ENCODE results near the gene SAP30.

DNA sequence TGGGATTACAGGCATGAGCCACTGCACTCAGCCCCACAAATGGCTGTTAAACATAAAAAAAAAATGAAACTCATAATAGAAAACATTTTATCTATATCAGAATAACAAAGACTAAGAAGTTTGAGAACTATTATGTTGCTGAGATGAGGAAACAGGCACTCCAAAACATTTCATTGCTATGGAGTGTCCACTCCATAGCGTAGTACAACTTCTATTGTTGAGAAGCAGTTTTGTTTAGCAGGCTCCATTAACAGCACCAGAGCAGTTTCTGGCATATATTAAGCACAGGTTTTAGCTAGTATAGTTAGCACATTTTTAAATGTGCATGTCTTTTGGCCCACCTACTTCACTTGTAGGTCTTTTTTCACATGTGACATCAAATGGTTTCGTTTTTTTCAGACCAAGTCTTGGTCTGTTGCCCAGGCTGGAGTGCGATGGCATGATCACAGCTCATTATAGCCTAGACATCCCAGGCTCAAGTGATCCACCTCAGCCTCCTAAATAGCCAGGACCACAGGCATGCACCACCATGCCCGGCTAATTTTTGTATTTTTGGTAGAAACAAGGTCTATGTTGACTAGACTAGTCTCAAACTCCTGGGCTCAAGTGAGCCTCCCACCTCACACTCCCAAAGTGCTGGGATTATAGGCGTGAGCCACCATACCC, 42.4 kb upstream of the SAP30 start:
- TF ChIP-seq, protein P1, sequence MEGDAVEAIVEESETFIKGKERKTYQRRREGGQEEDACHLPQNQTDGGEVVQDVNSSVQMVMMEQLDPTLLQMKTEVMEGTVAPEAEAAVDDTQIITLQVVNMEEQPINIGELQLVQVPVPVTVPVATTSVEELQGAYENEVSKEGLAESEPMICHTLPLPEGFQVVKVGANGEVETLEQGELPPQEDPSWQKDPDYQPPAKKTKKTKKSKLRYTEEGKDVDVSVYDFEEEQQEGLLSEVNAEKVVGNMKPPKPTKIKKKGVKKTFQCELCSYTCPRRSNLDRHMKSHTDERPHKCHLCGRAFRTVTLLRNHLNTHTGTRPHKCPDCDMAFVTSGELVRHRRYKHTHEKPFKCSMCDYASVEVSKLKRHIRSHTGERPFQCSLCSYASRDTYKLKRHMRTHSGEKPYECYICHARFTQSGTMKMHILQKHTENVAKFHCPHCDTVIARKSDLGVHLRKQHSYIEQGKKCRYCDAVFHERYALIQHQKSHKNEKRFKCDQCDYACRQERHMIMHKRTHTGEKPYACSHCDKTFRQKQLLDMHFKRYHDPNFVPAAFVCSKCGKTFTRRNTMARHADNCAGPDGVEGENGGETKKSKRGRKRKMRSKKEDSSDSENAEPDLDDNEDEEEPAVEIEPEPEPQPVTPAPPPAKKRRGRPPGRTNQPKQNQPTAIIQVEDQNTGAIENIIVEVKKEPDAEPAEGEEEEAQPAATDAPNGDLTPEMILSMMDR (conservative IDR thresholded peaks at IDR 0.05; ENCODE audit: low read depth in 2 of 2): no peak
- no peak for TF ChIP-seq EZH2 (IDR thresholded peaks at IDR 0.05; ENCODE audit: low read depth, unreplicated experiment)
- no peak for TF ChIP-seq EZH2phosphoT487 (IDR thresholded peaks at IDR 0.05; ENCODE audit: unreplicated experiment)
- no peak for TF ChIP-seq POLR2AphosphoS5 (IDR thresholded peaks at IDR 0.05; ENCODE audit: low read depth)

Data from GM23338 (cell line).